IMR-90 (cell line): ENCODE data around the gene SNRNP27. TPM values are rescaled to one million over a fixed set of nuclear protein-coding genes. Genes with fewer than 3 reads are reported as not detected.

Source experiments
- ATAC-seq: fragments of 200-7000 bp; cut with Tn5 transposase; 2 replicates; pipeline ENCODE4 v1.9.1; 2020; ENCODE audit warnings: low read depth, mild to moderate bottlenecking, moderate library complexity
- BruUV-seq: library from RNA; stranded (reverse); fragments of 400-500 nt; replicated peaks from 2 replicates; lab custom pipeline; 2021; lab: Mats Ljungman, UMichigan
- CTCF ChIA-PET: fragments of 300-600 bp; formaldehyde crosslinking; extraction: SDS; loops from one replicate; lab custom pipeline; 2021; ENCODE audit warnings: antibody characterized with exemption; lab: Yijun Ruan, JAX
- POLR2A ChIA-PET: fragments of 300-600 bp; sonication (Branson Sonifier 250); formaldehyde crosslinking; loops from one replicate; lab custom pipeline; 2022; ENCODE audit warnings: antibody characterized with exemption; ENCODE audit not compliant: unreplicated experiment; lab: Charles Lee
- DNase-seq: peaks from one replicate; pipeline ENCODE4 v3.0.0; 2013
- H2AFZ ChIP-seq: replicated peaks from 2 replicates; pipeline ENCODE3; 2013; ENCODE audit warnings: low read length, mild to moderate bottlenecking; ENCODE audit not compliant: poor library complexity
- H2AK5ac ChIP-seq: 2 replicates; pipeline ENCODE4 v1.6.1; 2013; ENCODE audit warnings: low read depth, low read length, inconsistent platforms
- H2AK9ac ChIP-seq: replicated peaks from 2 replicates; pipeline ENCODE3; 2013; ENCODE audit warnings: mild to moderate bottlenecking, low read depth, low read length, moderate library complexity; ENCODE audit not compliant: poor library complexity
- H2BK120ac ChIP-seq: 2 replicates; pipeline ENCODE4 v1.6.1; 2013; ENCODE audit warnings: low read depth, low read length, inconsistent platforms
- H2BK15ac ChIP-seq: 3 replicates; pipeline ENCODE4 v1.6.1; 2013; ENCODE audit warnings: low read depth, low read length, inconsistent platforms
- H2BK20ac ChIP-seq: 2 replicates; pipeline ENCODE4 v1.6.1; 2013; ENCODE audit warnings: low read depth, mild to moderate bottlenecking, inconsistent platforms, low read length, moderate library complexity
- H2BK5ac ChIP-seq: 2 replicates; pipeline ENCODE4 v1.6.1; 2013; ENCODE audit warnings: mild to moderate bottlenecking, low read depth, low read length, inconsistent platforms; ENCODE audit not compliant: poor library complexity, severe bottlenecking
- H3K14ac ChIP-seq: replicated peaks from 2 replicates; pipeline ENCODE4 v1.6.1; 2013; ENCODE audit warnings: low read depth, low read length, inconsistent platforms
- H3K18ac ChIP-seq: 2 replicates; pipeline ENCODE4 v1.6.1; 2013; ENCODE audit warnings: low read depth, low read length, control low read depth
- H3K23ac ChIP-seq: 2 replicates; pipeline ENCODE4 v1.6.1; 2013; ENCODE audit warnings: low read depth, low read length, inconsistent platforms
- H3K27ac ChIP-seq: 2 replicates; pipeline ENCODE4 v1.5.1; 2013; ENCODE audit warnings: mild to moderate bottlenecking, control low read depth, low read length; ENCODE audit not compliant: insufficient read depth
- H3K27me3 ChIP-seq: 2 replicates; pipeline ENCODE4 v1.6.1; 2013; ENCODE audit warnings: low read length; ENCODE audit not compliant: control insufficient read depth, insufficient read depth
- H3K36me3 ChIP-seq: 2 replicates; pipeline ENCODE4 v1.6.1; 2013; ENCODE audit warnings: low read length, mixed read lengths; ENCODE audit not compliant: control insufficient read depth, insufficient read depth
- H3K4ac ChIP-seq: 2 replicates; pipeline ENCODE4 v1.6.1; 2013; ENCODE audit warnings: low read depth, low read length, inconsistent platforms
- H3K4me1 ChIP-seq: 2 replicates; pipeline ENCODE4 v1.6.1; 2013; ENCODE audit warnings: low read length, mixed read lengths; ENCODE audit not compliant: control insufficient read depth, insufficient read depth
- H3K4me2 ChIP-seq: 2 replicates; pipeline ENCODE4 v1.6.1; 2013; ENCODE audit warnings: low read depth, mild to moderate bottlenecking, control low read depth, low read length, moderate library complexity
- H3K4me3 ChIP-seq: 2 replicates; pipeline ENCODE4 v1.5.1; 2013; ENCODE audit warnings: low read depth, mild to moderate bottlenecking, control low read depth, low read length, moderate library complexity; ENCODE audit not compliant: insufficient read depth
- H3K56ac ChIP-seq: 2 replicates; pipeline ENCODE4 v1.6.1; 2013; ENCODE audit warnings: low read length, inconsistent platforms; ENCODE audit not compliant: insufficient read depth; ENCODE audit errors: extremely low read depth
- H3K79me1 ChIP-seq, 2 experiments: 2 replicates each; pipeline ENCODE4 v1.6.1; 2013; ENCODE audit warnings: low read length in 2 of 2, inconsistent platforms in 1 of 2, low read depth in 1 of 2
- H3K9ac ChIP-seq: 2 replicates; pipeline ENCODE4 v1.6.1; 2013; ENCODE audit warnings: low read depth, low read length, control low read depth
- H3K9me1 ChIP-seq: 2 replicates; pipeline ENCODE4 v1.6.1; 2013; ENCODE audit warnings: low read length, inconsistent platforms; ENCODE audit not compliant: insufficient read depth
- H3K9me3 ChIP-seq: 2 replicates; pipeline ENCODE4 v1.6.1; 2013; ENCODE audit warnings: low read length; ENCODE audit not compliant: control insufficient read depth, insufficient read depth
- H4K20me1 ChIP-seq: 2 replicates; pipeline ENCODE4 v1.6.1; 2013; ENCODE audit warnings: low read length, inconsistent platforms; ENCODE audit not compliant: insufficient read depth
- H4K5ac ChIP-seq: 2 replicates; pipeline ENCODE4 v1.6.1; 2013; ENCODE audit warnings: mild to moderate bottlenecking, low read depth, low read length, control low read depth
- H4K8ac ChIP-seq, 2 experiments: 2 replicates each; pipeline ENCODE4 v1.6.1; 2013; ENCODE audit warnings: low read depth in 2 of 2, low read length in 2 of 2, control low read depth in 1 of 2, inconsistent platforms in 1 of 2
- H4K91ac ChIP-seq: 2 replicates; pipeline ENCODE4 v1.6.1; 2013; ENCODE audit warnings: low read depth, low read length, inconsistent platforms; ENCODE audit not compliant: insufficient read depth
- MAZ ChIP-seq: IDR thresholded peaks from 2 replicates; pipeline ENCODE4 v1.6.1; 2012; ENCODE audit warnings: low read depth, mild to moderate bottlenecking, low read length, improper control_type of control experiment, moderate library complexity, borderline replicate concordance
- POLR2A ChIP-seq: IDR thresholded peaks from 2 replicates; pipeline ENCODE4 v1.6.1; 2012; ENCODE audit warnings: mild to moderate bottlenecking, low read depth, low read length
- WGBS, 2 experiments: methylation state at CpG; one replicate each; pipeline versions ENCODE4 v1.1.5 to v1.1.7; 2013; ENCODE audit warnings: missing lambda C conversion rate in 2 of 2; ENCODE audit not compliant: insufficient read length in 1 of 2; ENCODE audit errors: extremely low coverage in 2 of 2; 5-methylcytosine and 5-hydroxymethylcytosine counted together
- dilution Hi-C: fragments of 300-500 bp; cut with HindIII; formaldehyde crosslinking; loops from one replicate; pipeline ENCODE4 v1.14.3; 2018; ENCODE audit warnings: low sequenced_read_pairs; ENCODE audit not compliant: unreplicated experiment
- in situ Hi-C: fragments of 300-500 bp; cut with MboI; formaldehyde crosslinking; loops from 3 replicates; pipeline ENCODE4 v1.14.3; 2019; ENCODE audit warnings: low sequenced_read_pairs, inconsistent platforms, mixed read lengths
- intact Hi-C: fragments of 100-400 bp; cut with micrococcal nuclease; formaldehyde crosslinking; loops from 2 replicates; pipeline ENCODE4 v1.10.0; 2022
- polyA plus RNA-seq, 3 experiments: library from polyadenylated mRNA; depleted of rRNA; stranded (reverse); fragments of >200 nt; gene quantifications; 2 replicates each; pipeline ENCODE4 v1.2.3, GENCODE V29; 2012; ENCODE audit warnings: low replicate concordance in 1 of 3
- total RNA-seq: library from RNA; depleted of rRNA; stranded (reverse); fragments of >200 nt; gene quantifications from 2 replicates; pipeline ENCODE4 v1.2.3, GENCODE V29; 2012

Gene SNRNP27
- total and polyA plus RNA-seq, 2 of the 4 experiments (the other 2 are of a cell fraction), result 8.8 to 48.3 TPM

DNA sequence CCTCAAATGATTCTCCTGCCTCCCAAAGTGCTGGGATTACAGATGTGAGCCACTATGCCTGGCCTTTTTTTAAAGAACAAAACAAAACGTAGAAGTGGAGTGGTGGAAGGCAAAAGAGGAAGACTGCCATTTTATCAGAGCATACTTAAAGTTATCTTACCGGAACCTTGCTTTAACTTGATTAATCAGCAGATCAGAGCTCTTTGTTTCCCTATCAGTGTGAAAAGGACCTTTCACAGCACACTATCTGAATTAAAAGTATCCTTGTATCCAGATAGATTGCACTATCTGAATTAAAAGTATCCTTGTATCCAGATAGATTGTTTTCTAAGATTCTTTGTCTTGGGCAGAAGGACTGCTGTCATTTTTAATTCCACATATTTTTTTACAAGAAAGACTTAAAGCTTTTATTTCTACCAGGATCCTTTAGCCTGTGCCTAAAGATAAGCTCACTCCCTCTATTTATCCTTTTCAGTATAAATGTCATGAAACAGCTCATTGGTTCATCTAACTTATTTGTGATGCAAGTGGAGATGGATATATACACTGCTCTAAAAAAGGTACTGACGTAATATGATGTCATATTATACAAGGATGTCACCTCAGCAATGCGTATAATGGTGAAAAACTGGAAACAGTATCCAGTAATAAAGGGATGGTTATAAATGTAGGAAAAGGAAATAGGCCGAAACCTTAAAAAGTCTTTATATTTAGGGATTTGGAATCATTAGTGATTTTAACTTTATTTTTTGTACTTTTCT is 46.5 kb upstream of the SNRNP27 start:
- no peak for TF ChIP-seq POLR2A
- no peak for TF ChIP-seq MAZ
- no peak overlapping the region for H2BK120ac ChIP-seq
- H2AFZ ChIP-seq, result no peak overlapping the region
- no peak overlapping the region for H3K27ac ChIP-seq
- no peaks in the 10 kb centered on the region for H3K4me1 ChIP-seq
- no peak overlapping the region for H2BK20ac ChIP-seq
- no peaks in the 10 kb centered on the region for H3K9me3 ChIP-seq
- H4K20me1 ChIP-seq, result no peaks in the 10 kb centered on the region
- ChIA-PET POLR2A (no interaction called here), CTCF (no interaction called here)
- H3K4ac ChIP-seq, result no peak overlapping the region
- WGBS, 2 experiments, result no CpG with 5 or more reads among the region's 5 CpGs
- DNase-seq, result no peak
- H3K9ac ChIP-seq, result no peak overlapping the region
- H3K4me3 ChIP-seq, result no peak overlapping the region
- peaks cover 3% of the 10 kb centered on the region for H3K9me1 ChIP-seq
- H3K23ac ChIP-seq, result no peak overlapping the region
- BruUV-seq, result no TSS peak
- no peak overlapping the region for H4K8ac ChIP-seq
- no peak overlapping the region for H3K14ac ChIP-seq
- no peak overlapping the region for H2BK5ac ChIP-seq
- no peak overlapping the region for H2BK15ac ChIP-seq
- H2AK5ac ChIP-seq, result no peak overlapping the region
- H4K5ac ChIP-seq, result no peak overlapping the region
- no peak overlapping the region for H2AK9ac ChIP-seq
- H3K56ac ChIP-seq, result no peak overlapping the region
- no peak for ATAC-seq
- peaks cover 15% of the 10 kb centered on the region for H3K36me3 ChIP-seq
- peaks cover 0 to 4% of the 10 kb centered on the region in 2 experiments; a peak in 2 of 4 replicates for H3K79me1 ChIP-seq
- no peaks in the 10 kb centered on the region for H3K27me3 ChIP-seq
- intact Hi-C loops (no loop called here), dilution Hi-C loops (no loop called here), in situ Hi-C loops (no loop called here)
- no peak overlapping the region for H3K4me2 ChIP-seq
- no peak overlapping the region for H4K91ac ChIP-seq
- H3K18ac ChIP-seq, result no peak overlapping the region
